ENCODE data around the gene LGALS8.

- TF ChIP-seq, protein P1, sequence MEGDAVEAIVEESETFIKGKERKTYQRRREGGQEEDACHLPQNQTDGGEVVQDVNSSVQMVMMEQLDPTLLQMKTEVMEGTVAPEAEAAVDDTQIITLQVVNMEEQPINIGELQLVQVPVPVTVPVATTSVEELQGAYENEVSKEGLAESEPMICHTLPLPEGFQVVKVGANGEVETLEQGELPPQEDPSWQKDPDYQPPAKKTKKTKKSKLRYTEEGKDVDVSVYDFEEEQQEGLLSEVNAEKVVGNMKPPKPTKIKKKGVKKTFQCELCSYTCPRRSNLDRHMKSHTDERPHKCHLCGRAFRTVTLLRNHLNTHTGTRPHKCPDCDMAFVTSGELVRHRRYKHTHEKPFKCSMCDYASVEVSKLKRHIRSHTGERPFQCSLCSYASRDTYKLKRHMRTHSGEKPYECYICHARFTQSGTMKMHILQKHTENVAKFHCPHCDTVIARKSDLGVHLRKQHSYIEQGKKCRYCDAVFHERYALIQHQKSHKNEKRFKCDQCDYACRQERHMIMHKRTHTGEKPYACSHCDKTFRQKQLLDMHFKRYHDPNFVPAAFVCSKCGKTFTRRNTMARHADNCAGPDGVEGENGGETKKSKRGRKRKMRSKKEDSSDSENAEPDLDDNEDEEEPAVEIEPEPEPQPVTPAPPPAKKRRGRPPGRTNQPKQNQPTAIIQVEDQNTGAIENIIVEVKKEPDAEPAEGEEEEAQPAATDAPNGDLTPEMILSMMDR (IDR thresholded peaks at IDR 0.05), result peak; percentile 43 to 71 (median 63)
- TF ChIP-seq POLR2A (IDR thresholded peaks at IDR 0.05), result no peak
These were observed 33.9 kb upstream of the LGALS8 start for GRCh38 chr1:236489710-236490377.
